Loucy (cell line): Measurements from ENCODE around the gene NANOS3.

Source experiments
- H2AFZ ChIP-seq: fragments of 200-600 bp; sonication (generic); 2 replicates; pipeline ENCODE4 v1.6.0; 2016; ENCODE audit warnings: antibody characterized with exemption, mild to moderate bottlenecking, low read length, moderate library complexity
- H3F3A ChIP-seq: fragments of 200-600 bp; 2 replicates; pipeline ENCODE4 v1.6.0; 2016; ENCODE audit warnings: antibody characterized with exemption, low read depth, mild to moderate bottlenecking
- H3K27me3 ChIP-seq: fragments of 200-600 bp; sonication (generic); 2 replicates; pipeline ENCODE4 v1.6.1; 2014; ENCODE audit warnings: low read length, mild to moderate bottlenecking; ENCODE audit not compliant: insufficient read depth, poor library complexity, severe bottlenecking
- H3K36me3 ChIP-seq: fragments of 200-600 bp; sonication (generic); 2 replicates; pipeline ENCODE4 v1.6.1; 2016; ENCODE audit warnings: low read length; ENCODE audit not compliant: insufficient read depth
- H3K4me1 ChIP-seq: fragments of 200-600 bp; sonication (generic); 2 replicates; pipeline ENCODE4 v1.5.1; 2014; ENCODE audit warnings: low read length, mild to moderate bottlenecking; ENCODE audit not compliant: insufficient read depth, poor library complexity, severe bottlenecking
- H3K4me2 ChIP-seq: fragments of 200-600 bp; sonication (generic); 2 replicates; pipeline ENCODE4 v1.6.0; 2014; ENCODE audit warnings: antibody characterized with exemption, low read length, low read depth, mild to moderate bottlenecking; ENCODE audit not compliant: poor library complexity, severe bottlenecking
- H3K4me3 ChIP-seq: fragments of 200-600 bp; sonication (generic); 2 replicates; pipeline ENCODE4 v1.5.1; 2014; ENCODE audit warnings: low read length, mild to moderate bottlenecking, mixed read lengths; ENCODE audit not compliant: poor library complexity, severe bottlenecking
- H3K79me2 ChIP-seq: fragments of 200-600 bp; sonication (generic); 2 replicates; pipeline ENCODE4 v1.6.1; 2014; ENCODE audit warnings: low read length; ENCODE audit not compliant: insufficient read depth
- H3K9ac ChIP-seq: fragments of 200-600 bp; sonication (generic); 2 replicates; pipeline ENCODE4 v1.6.0; 2014; ENCODE audit warnings: mild to moderate bottlenecking, low read depth, low read length, moderate library complexity; ENCODE audit not compliant: poor library complexity, severe bottlenecking
- H3K9me2 ChIP-seq: fragments of 200-600 bp; sonication (generic); replicated peaks from 2 replicates; pipeline ENCODE4 v1.6.1; 2016; ENCODE audit warnings: low read depth, low read length, mixed read lengths
- H3K9me3 ChIP-seq: fragments of 200-600 bp; sonication (generic); 2 replicates; pipeline ENCODE4 v1.6.1; 2014; ENCODE audit warnings: mild to moderate bottlenecking, antibody characterized with exemption, low read length, low read depth; ENCODE audit not compliant: insufficient read depth
- H4K20me1 ChIP-seq: fragments of 200-600 bp; sonication (generic); 2 replicates; pipeline ENCODE4 v1.6.0; 2014; ENCODE audit warnings: antibody characterized with exemption, low read length, mild to moderate bottlenecking; ENCODE audit not compliant: insufficient read depth, poor library complexity, severe bottlenecking
- CTCF ChIP-seq: fragments of 200-600 bp; sonication (generic); conservative IDR thresholded peaks from 2 replicates; pipeline ENCODE4 v1.5.1; 2014; ENCODE audit warnings: mild to moderate bottlenecking, antibody characterized with exemption, low read length
- EZH2phosphoT487 ChIP-seq: fragments of 200-600 bp; IDR thresholded peaks from 2 replicates; pipeline ENCODE4 v1.6.1; 2018; ENCODE audit warnings: antibody characterized with exemption, mild to moderate bottlenecking, moderate library complexity, borderline replicate concordance

The NANOS3 gene

GRCh38 chr19:13843104-13843921 is 33.6 kb upstream of the NANOS3 start:
- TF ChIP-seq CTCF (no peak), EZH2phosphoT487 (no peak)
- H3K4me1 ChIP-seq, result peaks cover 67% of the 10 kb centered on the region
- H3K4me3 ChIP-seq, result peak overlapping the region; percentile 87
- peaks cover 50% of the 10 kb centered on the region for H3K79me2 ChIP-seq
- peaks cover 12% of the 10 kb centered on the region for H4K20me1 ChIP-seq
- 0 out of 2 replicates have a peak overlapping the region, but pooled peaks have one; percentile 18 for H2AFZ ChIP-seq
- H3K4me2 ChIP-seq, result peak overlapping the region; percentile 80
- H3F3A ChIP-seq, result 0 out of 2 replicates have a peak, but pooled peaks cover 2% of the 10 kb centered on the region
- no peaks in the 10 kb centered on the region for H3K9me3 ChIP-seq
- H3K27me3 ChIP-seq, result no peaks in the 10 kb centered on the region
- H3K9me2 ChIP-seq, result no peaks in the 10 kb centered on the region
- H3K9ac ChIP-seq, result peak overlapping the region; percentile 98
- H3K36me3 ChIP-seq, result no peaks in the 10 kb centered on the region

- H3K27me3 ChIP-seq, result no peaks in the 10 kb centered on the region
- peaks cover 60% of the 10 kb centered on the region for H3K4me1 ChIP-seq
These were observed 32.8 kb upstream of the NANOS3 start for GRCh38 chr19:13844130-13844631.

More at GRCh38 chr19:13844130-13844631, 32.8 kb upstream of the NANOS3 start:
- Histone ChIP-seq H3K9me2 (no peaks in the 10 kb centered on the region), H2AFZ (no peak overlapping the region), H3K4me3 (no peak overlapping the region), H3K36me3 (no peaks in the 10 kb centered on the region), H3K9me3 (no peaks in the 10 kb centered on the region), H3K79me2 (peaks cover 41% of the 10 kb centered on the region), H3K9ac (no peak overlapping the region), H3F3A (0 out of 2 replicates have a peak, but pooled peaks cover 8% of the 10 kb centered on the region), H4K20me1 (peaks cover 12% of the 10 kb centered on the region), H3K4me2 (no peak overlapping the region)
- no peak for TF ChIP-seq EZH2phosphoT487
- no peak for TF ChIP-seq CTCF
